Trophoblast cell (in vitro differentiated cells and primary cell): ENCODE measurements around the gene EDNRA.

Experiments
- DNase-seq, 2 donors: peaks; one replicate each; pipeline ENCODE4 v3.0.0-alpha.2; 2016
- H2AFZ ChIP-seq: 2 replicates; pipeline ENCODE4 v1.6.1; 2013; ENCODE audit warnings: low read length, moderate library complexity, mild to moderate bottlenecking; ENCODE audit not compliant: insufficient read depth, poor library complexity
- H2AK5ac ChIP-seq: 2 replicates; pipeline ENCODE4 v1.6.1; 2013; ENCODE audit warnings: mild to moderate bottlenecking, low read length
- H2BK120ac ChIP-seq: 2 replicates; pipeline ENCODE4 v1.6.1; 2013; ENCODE audit warnings: low read length, mild to moderate bottlenecking, moderate library complexity; ENCODE audit not compliant: insufficient read depth, poor library complexity
- H2BK12ac ChIP-seq: 2 replicates; pipeline ENCODE4 v1.6.1; 2013; ENCODE audit warnings: mild to moderate bottlenecking, low read length, moderate library complexity
- H2BK5ac ChIP-seq: 2 replicates; pipeline ENCODE4 v1.6.1; 2013; ENCODE audit warnings: low read length, low read depth, moderate library complexity, mild to moderate bottlenecking; ENCODE audit not compliant: poor library complexity
- H3K14ac ChIP-seq: 2 replicates; pipeline ENCODE4 v1.6.1; 2013; ENCODE audit warnings: mild to moderate bottlenecking, low read length
- H3K18ac ChIP-seq: 2 replicates; pipeline ENCODE4 v1.6.1; 2013; ENCODE audit warnings: mild to moderate bottlenecking, low read length
- H3K23ac ChIP-seq: 2 replicates; pipeline ENCODE4 v1.6.1; 2013; ENCODE audit warnings: low read length
- H3K27ac ChIP-seq: 2 replicates; pipeline ENCODE4 v1.5.1; 2013; ENCODE audit warnings: low read depth, mild to moderate bottlenecking, inconsistent platforms, low read length, moderate library complexity
- H3K27me3 ChIP-seq: 2 replicates; pipeline ENCODE4 v1.6.1; 2013; ENCODE audit warnings: inconsistent platforms, mild to moderate bottlenecking, low read length, moderate library complexity; ENCODE audit not compliant: insufficient read depth
- H3K36me3 ChIP-seq, 2 experiments: 1 replicate in 1 of 2; 2 replicates in 1 of 2; pipeline ENCODE4 v1.6.1; 2013; ENCODE audit warnings: low read length in 2 of 2, mild to moderate bottlenecking in 2 of 2, moderate library complexity in 1 of 2; ENCODE audit not compliant: insufficient read depth in 2 of 2, control insufficient read depth in 1 of 2
- H3K4ac ChIP-seq: 2 replicates; pipeline ENCODE4 v1.6.1; 2013; ENCODE audit warnings: low read depth, mild to moderate bottlenecking, low read length, moderate library complexity
- H3K4me1 ChIP-seq, 2 experiments: 1 replicate in 1 of 2; 2 replicates in 1 of 2; pipeline ENCODE4 v1.6.1; 2013; ENCODE audit warnings: low read length in 2 of 2, mild to moderate bottlenecking in 2 of 2, moderate library complexity in 1 of 2; ENCODE audit not compliant: insufficient read depth in 2 of 2, control insufficient read depth in 1 of 2
- H3K4me2 ChIP-seq: 2 replicates; pipeline ENCODE4 v1.6.1; 2013; ENCODE audit warnings: inconsistent platforms, mild to moderate bottlenecking, low read length, moderate library complexity
- H3K4me3 ChIP-seq: 2 replicates; pipeline ENCODE4 v1.5.1; 2013; ENCODE audit warnings: mild to moderate bottlenecking, low read depth, low read length, inconsistent platforms
- H3K79me1 ChIP-seq: one replicate; pipeline ENCODE4 v1.6.1; 2013; ENCODE audit warnings: low read length
- H3K79me2 ChIP-seq: 2 replicates; pipeline ENCODE4 v1.6.1; 2013; ENCODE audit warnings: low read length, mild to moderate bottlenecking; ENCODE audit not compliant: control insufficient read depth, insufficient read depth, poor library complexity
- H3K9ac ChIP-seq: 2 replicates; pipeline ENCODE4 v1.6.1; 2013; ENCODE audit warnings: mild to moderate bottlenecking, low read length
- H3K9me3 ChIP-seq: 2 replicates; pipeline ENCODE4 v1.6.1; 2013; ENCODE audit warnings: low read depth, mild to moderate bottlenecking, control low read depth, inconsistent platforms, low read length; ENCODE audit not compliant: insufficient read depth
- H4K12ac ChIP-seq: 2 replicates; pipeline ENCODE4 v1.6.1; 2013; ENCODE audit warnings: low read depth, mild to moderate bottlenecking, low read length, moderate library complexity
- H4K8ac ChIP-seq: 2 replicates; pipeline ENCODE4 v1.6.1; 2013; ENCODE audit warnings: low read depth, mild to moderate bottlenecking, low read length, moderate library complexity
- H4K91ac ChIP-seq: one replicate; pipeline ENCODE4 v1.6.1; 2013; ENCODE audit warnings: low read depth, mild to moderate bottlenecking, low read length, moderate library complexity
- WGBS: extraction: QIAGEN DNeasy Blood & Tissue Kit; methylation state at CpG from one replicate; pipeline ENCODE4 v1.1.7; 2013; ENCODE audit warnings: missing lambda C conversion rate; ENCODE audit not compliant: insufficient read length, insufficient coverage; ENCODE audit errors: extremely low coverage; 5-methylcytosine and 5-hydroxymethylcytosine counted together

EDNRA gene

DNA sequence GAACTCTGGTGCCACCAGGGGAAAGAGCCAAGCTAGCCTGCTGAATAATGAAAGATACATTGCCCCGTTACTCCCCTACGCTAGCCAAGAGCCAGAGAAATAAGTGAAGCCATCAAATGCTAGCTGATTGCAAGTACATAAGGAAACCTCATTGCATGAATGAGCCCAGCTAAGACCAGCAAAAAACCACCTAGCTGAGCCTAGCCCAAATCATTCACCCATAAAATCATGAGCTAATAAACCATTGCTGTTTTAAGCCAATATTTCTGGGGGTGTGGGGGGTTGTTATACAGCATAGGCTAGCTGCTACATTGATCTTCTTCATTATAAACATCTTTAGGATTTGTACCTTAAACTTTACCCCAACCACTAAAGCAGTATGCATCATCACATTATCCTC, 15.4 kb upstream of the EDNRA start:
- Histone ChIP-seq H3K18ac (no peak overlapping the region), H3K4me1 (no peaks in the 10 kb centered on the region), H2AFZ (no peak overlapping the region), H4K12ac (no peak overlapping the region), H2BK12ac (no peak overlapping the region), H2BK120ac (no peak overlapping the region), H3K4me3 (no peak overlapping the region), H2AK5ac (no peak overlapping the region), H3K27me3 (no peaks in the 10 kb centered on the region), H3K79me2 (no peaks in the 10 kb centered on the region), H4K8ac (no peak overlapping the region), H2BK5ac (no peak overlapping the region), H3K9me3 (peaks cover 2% of the 10 kb centered on the region), H3K36me3 (no peaks in the 10 kb centered on the region), H3K14ac (no peak overlapping the region), H3K9ac (no peak overlapping the region), H4K91ac (no peak overlapping the region), H3K23ac (no peak overlapping the region), H3K4me2 (no peak overlapping the region), H3K27ac (no peak overlapping the region), H3K79me1 (no peaks in the 10 kb centered on the region), H3K4ac (no peak overlapping the region)
- no peak for DNase-seq
- WGBS, result no CpG with 5 or more reads among the region's 2 CpGs

DNA sequence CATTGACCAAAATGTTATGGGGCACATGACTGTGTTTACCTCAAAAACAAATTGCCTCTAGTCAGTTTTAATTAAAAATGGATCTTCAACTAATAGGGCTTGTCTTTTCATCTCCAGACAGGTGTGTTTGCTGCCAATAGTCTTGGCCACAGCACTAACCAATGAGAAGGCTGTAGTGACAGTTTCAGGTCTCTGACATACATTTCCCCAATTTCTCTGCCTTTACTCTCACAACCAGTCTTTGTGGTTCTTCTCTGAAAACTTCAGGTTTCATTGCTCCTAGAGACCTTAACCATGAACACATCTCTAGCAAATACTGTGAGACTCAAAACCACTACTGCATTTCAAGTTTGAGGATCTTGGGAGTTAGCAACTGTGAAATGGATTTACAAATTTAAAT, 3.5 kb upstream of the EDNRA start:
- Histone ChIP-seq H3K23ac (no peak overlapping the region), H3K4me1 (no peaks in the 10 kb centered on the region), H3K4me2 (no peak overlapping the region), H3K9ac (no peak overlapping the region), H3K79me1 (no peaks in the 10 kb centered on the region), H4K8ac (no peak overlapping the region), H2BK120ac (no peak overlapping the region), H3K27ac (no peak overlapping the region), H3K9me3 (no peaks in the 10 kb centered on the region), H2BK5ac (no peak overlapping the region), H3K4ac (no peak overlapping the region), H3K4me3 (no peak overlapping the region), H2BK12ac (no peak overlapping the region), H2AK5ac (no peak overlapping the region), H3K27me3 (no peaks in the 10 kb centered on the region), H2AFZ (no peak overlapping the region), H3K14ac (no peak overlapping the region), H4K12ac (no peak overlapping the region), H3K79me2 (no peaks in the 10 kb centered on the region), H3K18ac (no peak overlapping the region), H3K36me3 (no peaks in the 10 kb centered on the region), H4K91ac (no peak overlapping the region)
- no peak for DNase-seq

DNA sequence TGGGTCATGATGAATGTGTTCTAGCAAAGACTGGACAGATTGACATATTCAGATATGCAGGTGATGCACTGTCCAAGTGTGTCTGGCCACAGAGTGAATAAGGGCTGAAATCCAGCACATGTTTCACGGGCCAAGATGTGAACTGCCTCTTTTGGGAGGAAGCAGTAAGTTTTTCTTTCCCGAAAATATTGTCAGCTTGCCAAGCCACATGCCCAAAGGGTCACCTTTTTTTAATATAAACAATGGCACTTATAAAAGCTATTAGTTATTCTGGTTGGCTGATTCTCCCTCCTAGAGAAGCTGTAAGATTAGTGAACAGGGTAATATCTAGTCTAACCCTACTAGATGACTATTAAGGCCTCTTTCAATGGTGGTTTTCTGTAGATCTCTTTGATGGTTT, 1.5 kb upstream of the EDNRA start:
- no peak overlapping the region for H3K14ac ChIP-seq
- no peak overlapping the region for H4K91ac ChIP-seq
- H2AFZ ChIP-seq, result no peak overlapping the region
- H3K79me2 ChIP-seq, result no peaks in the 10 kb centered on the region
- H2BK5ac ChIP-seq, result no peak overlapping the region
- H3K23ac ChIP-seq, result no peak overlapping the region
- H3K4me2 ChIP-seq, result no peak overlapping the region
- no peaks in the 10 kb centered on the region for H3K4me1 ChIP-seq
- no peaks in the 10 kb centered on the region for H3K79me1 ChIP-seq
- no peak overlapping the region for H3K18ac ChIP-seq
- H2AK5ac ChIP-seq, result no peak overlapping the region
- H3K4ac ChIP-seq, result no peak overlapping the region
- H2BK120ac ChIP-seq, result no peak overlapping the region
- no peak overlapping the region for H3K9ac ChIP-seq
- H4K8ac ChIP-seq, result no peak overlapping the region
- WGBS, result no CpG with 5 or more reads among the region's 2 CpGs
- H3K27me3 ChIP-seq, result no peaks in the 10 kb centered on the region
- H3K9me3 ChIP-seq, result no peaks in the 10 kb centered on the region
- no peak overlapping the region for H3K27ac ChIP-seq
- no peaks in the 10 kb centered on the region for H3K36me3 ChIP-seq
- no peak overlapping the region for H4K12ac ChIP-seq
- H3K4me3 ChIP-seq, result no peak overlapping the region
- DNase-seq, result no peak
- no peak overlapping the region for H2BK12ac ChIP-seq

DNA sequence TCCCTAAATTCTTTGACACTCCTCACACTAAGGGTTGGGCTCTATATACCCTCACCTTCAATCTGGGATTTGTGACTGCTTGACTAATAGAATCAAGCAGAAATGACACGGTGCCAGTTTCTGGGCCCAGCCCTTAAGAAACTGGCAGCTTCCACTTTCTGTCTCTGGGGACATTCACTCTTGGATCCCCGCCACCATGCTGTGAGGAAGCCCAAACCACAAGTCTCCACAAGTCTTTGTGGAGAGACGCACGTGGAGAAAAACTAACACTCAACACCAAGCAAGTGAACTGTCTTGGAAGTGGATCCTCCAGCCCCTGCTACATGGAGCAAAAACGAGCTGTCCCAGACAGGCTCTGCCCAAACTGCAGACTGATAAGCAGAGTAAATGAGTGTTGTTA, 1.1 kb upstream of the EDNRA start:
- Histone ChIP-seq H2BK12ac (no peak overlapping the region), H3K4me3 (no peak overlapping the region), H3K23ac (no peak overlapping the region), H2AFZ (no peak overlapping the region), H2AK5ac (no peak overlapping the region), H3K4ac (no peak overlapping the region), H3K79me2 (no peaks in the 10 kb centered on the region), H3K4me1 (no peaks in the 10 kb centered on the region), H3K9me3 (no peaks in the 10 kb centered on the region), H3K14ac (no peak overlapping the region), H2BK120ac (no peak overlapping the region), H2BK5ac (no peak overlapping the region), H4K8ac (no peak overlapping the region), H3K9ac (no peak overlapping the region), H3K79me1 (no peaks in the 10 kb centered on the region), H4K91ac (no peak overlapping the region), H3K36me3 (no peaks in the 10 kb centered on the region), H3K18ac (no peak overlapping the region), H4K12ac (no peak overlapping the region), H3K27me3 (no peaks in the 10 kb centered on the region), H3K4me2 (no peak overlapping the region), H3K27ac (no peak overlapping the region)
- DNase-seq, result no peak
- WGBS, result no CpG with 5 or more reads among the region's 5 CpGs

DNA sequence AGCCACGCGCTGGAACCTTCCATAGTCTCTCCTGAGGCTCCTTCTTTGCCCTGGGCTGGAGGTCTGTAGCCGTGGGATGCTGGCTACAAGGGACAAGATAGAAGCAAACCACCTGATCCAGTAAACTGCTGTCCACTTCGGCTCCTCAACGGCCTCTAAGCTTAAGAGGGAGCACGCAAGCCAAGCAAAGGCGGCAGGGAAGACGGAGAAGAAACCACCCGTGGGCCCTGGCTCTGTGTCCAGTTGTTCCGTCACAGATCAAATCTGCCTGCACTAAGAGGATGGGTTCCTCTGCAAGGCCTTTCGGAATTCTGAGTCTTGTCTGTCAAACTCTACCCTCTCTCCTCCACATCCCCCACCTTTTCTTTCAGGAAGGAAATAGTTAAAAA, 401 bp upstream of the EDNRA start:
- H2BK120ac ChIP-seq, result no peak overlapping the region
- no peak overlapping the region for H3K18ac ChIP-seq
- H3K79me2 ChIP-seq, result no peaks in the 10 kb centered on the region
- no peak overlapping the region for H2BK5ac ChIP-seq
- no peaks in the 10 kb centered on the region for H3K36me3 ChIP-seq
- no peaks in the 10 kb centered on the region for H3K9me3 ChIP-seq
- no peak overlapping the region for H3K4ac ChIP-seq
- no peak for DNase-seq
- no peak overlapping the region for H4K8ac ChIP-seq
- H4K91ac ChIP-seq, result no peak overlapping the region
- no CpG with 5 or more reads among the region's 11 CpGs for WGBS
- H3K79me1 ChIP-seq, result no peaks in the 10 kb centered on the region
- no peaks in the 10 kb centered on the region for H3K27me3 ChIP-seq
- H3K23ac ChIP-seq, result no peak overlapping the region
- no peak overlapping the region for H2BK12ac ChIP-seq
- no peak overlapping the region for H3K9ac ChIP-seq
- H4K12ac ChIP-seq, result no peak overlapping the region
- H2AFZ ChIP-seq, result peak overlapping the region; percentile 18
- no peak overlapping the region for H3K14ac ChIP-seq
- no peak overlapping the region for H3K27ac ChIP-seq
- no peaks in the 10 kb centered on the region for H3K4me1 ChIP-seq
- no peak overlapping the region for H2AK5ac ChIP-seq
- peak overlapping the region; percentile 88 for H3K4me2 ChIP-seq
- H3K4me3 ChIP-seq, result no peak overlapping the region
